ENCODE results near the gene ANP32A. TPM values are rescaled to one million over a fixed set of nuclear protein-coding genes. Genes with fewer than 3 reads are reported as not detected.
"Not testable (repeated sequence)": the region's sequence is repeated elsewhere in the genome, so short reads cannot be mapped to it uniquely, and the experiment has no call there.

The ANP32A gene
- total RNA-seq, 1 donor from 2014 or later: 222 TPM

- no peaks in the 10 kb centered on the region for H3K9me3 Mint-ChIP-seq
- no peaks in the 10 kb centered on the region for H3K4me1 Mint-ChIP-seq (ENCODE audit: unreplicated experiment)
- TF ChIP-seq, protein P1, sequence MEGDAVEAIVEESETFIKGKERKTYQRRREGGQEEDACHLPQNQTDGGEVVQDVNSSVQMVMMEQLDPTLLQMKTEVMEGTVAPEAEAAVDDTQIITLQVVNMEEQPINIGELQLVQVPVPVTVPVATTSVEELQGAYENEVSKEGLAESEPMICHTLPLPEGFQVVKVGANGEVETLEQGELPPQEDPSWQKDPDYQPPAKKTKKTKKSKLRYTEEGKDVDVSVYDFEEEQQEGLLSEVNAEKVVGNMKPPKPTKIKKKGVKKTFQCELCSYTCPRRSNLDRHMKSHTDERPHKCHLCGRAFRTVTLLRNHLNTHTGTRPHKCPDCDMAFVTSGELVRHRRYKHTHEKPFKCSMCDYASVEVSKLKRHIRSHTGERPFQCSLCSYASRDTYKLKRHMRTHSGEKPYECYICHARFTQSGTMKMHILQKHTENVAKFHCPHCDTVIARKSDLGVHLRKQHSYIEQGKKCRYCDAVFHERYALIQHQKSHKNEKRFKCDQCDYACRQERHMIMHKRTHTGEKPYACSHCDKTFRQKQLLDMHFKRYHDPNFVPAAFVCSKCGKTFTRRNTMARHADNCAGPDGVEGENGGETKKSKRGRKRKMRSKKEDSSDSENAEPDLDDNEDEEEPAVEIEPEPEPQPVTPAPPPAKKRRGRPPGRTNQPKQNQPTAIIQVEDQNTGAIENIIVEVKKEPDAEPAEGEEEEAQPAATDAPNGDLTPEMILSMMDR (conservative IDR thresholded peaks at IDR 0.05): no peak
- no peak overlapping the region for H3K27ac Mint-ChIP-seq
- peak; percentile 8 for DNase-seq (ENCODE audit: extremely low spot score, unreplicated experiment)
- H3K36me3 Mint-ChIP-seq: no peaks in the 10 kb centered on the region
- no peaks in the 10 kb centered on the region for H3K27me3 Mint-ChIP-seq
- no peak overlapping the region for H3K4me3 Mint-ChIP-seq
These were observed 54.9 kb downstream of the ANP32A start for GRCh38 chr15:68765602-68766368.

DNA sequence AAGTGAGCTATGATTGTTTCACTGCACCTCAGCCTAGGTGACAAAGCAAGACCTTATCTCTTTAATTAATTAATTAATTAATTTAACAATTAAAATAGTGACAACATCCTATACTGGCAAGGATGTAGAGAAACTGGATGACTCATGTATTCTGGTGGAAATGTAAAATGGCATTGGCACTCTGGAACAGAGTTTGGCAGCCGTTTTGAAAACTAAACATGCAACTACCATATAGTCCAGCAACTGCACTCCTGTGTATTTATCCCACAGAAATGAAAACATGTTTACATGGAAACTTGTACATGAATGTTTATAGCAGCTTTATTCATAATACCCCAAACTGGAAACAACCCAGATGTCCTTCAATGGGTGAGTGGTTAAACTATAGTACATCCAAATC is 56.6 kb downstream of the ANP32A start:
- Mint-ChIP-seq H3K27me3 (no peaks in the 10 kb centered on the region), H3K36me3 (no peaks in the 10 kb centered on the region), H3K27ac (no peak overlapping the region), H3K4me3 (no peak overlapping the region), H3K9me3 (no peaks in the 10 kb centered on the region), H3K4me1 (ENCODE audit: unreplicated experiment) (no peaks in the 10 kb centered on the region)
- peak; percentile 7 for DNase-seq (ENCODE audit: extremely low spot score, unreplicated experiment)
- TF ChIP-seq, protein P1 (conservative IDR thresholded peaks at IDR 0.05): no peak

DNA sequence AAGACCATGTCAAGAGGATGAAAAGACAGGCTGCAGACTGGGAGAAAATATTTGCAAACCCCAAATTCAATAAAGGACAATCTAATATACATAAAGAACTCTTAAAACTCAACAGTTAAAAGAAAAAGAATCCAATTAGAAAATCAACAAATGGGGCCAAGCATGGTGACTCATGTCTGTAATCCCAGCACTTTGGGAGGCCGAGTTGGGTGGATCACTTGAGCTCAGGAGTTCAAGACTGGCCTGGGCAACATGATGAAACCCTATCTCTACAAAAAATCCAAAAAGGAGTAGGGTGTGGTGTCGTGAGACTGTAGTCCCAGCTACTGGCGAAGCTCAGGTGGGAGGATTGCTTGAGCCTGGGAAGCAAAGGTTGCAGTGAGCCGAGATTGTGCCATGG is 57.6 kb downstream of the ANP32A start:
- Mint-ChIP-seq H3K4me3 (no peak overlapping the region), H3K27ac (no peak overlapping the region), H3K4me1 (ENCODE audit: unreplicated experiment) (no peaks in the 10 kb centered on the region), H3K9me3 (no peaks in the 10 kb centered on the region), H3K36me3 (no peaks in the 10 kb centered on the region), H3K27me3 (no peaks in the 10 kb centered on the region)
- DNase-seq (ENCODE audit: extremely low spot score, unreplicated experiment): peak; percentile 2
- TF ChIP-seq, protein P1 (conservative IDR thresholded peaks at IDR 0.05): no peak

DNA sequence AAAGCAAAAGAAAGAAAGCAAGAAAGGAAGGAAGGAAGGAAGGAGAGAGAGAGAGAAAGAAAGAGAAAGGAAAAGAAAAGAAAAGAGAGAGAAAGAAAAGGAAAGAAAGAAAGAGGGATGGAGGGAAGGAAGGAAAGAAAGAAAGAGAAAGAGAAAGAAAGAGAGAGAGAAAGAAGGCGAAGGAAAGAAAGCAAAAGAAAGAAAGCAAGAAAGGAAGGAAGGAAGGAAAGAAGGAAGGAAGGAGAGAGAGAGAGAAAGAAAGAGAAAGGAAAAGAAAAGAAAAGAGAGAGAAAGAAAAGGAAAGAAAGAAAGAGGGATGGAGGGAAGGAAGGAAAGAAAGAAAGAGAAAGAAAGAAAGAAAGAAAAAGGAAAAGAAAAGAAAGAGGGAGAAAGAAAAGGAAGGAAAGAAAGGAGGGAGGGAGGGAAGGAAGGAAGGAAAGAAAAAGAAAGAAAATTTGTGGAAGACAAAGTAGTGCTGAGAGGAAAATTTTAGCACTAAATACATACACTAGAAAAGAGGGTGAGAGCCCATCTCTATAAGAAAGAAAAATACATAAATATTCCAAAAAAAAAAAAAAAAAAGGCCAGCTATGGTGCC is 60.6 kb downstream of the ANP32A start:
- H3K4me3 Mint-ChIP-seq: not testable (repeated sequence)

DNA sequence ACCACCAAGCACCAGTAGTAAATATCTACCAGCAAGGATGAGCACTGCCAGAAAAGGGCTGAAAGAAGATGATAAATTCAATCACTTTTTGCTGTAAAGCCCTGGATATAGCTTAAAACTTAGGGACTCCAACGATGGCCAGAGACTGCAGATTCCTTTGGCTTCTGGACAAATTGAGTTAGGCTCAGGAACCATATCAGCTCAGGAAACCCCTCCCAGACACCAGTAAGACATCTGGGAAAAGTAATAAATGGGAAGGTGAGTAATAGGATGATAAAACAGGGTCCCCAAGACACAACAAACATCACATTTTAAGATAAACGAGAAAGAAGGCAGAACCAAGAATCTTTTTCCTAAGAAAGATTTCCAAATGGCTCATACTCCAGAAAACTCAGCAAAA is 65.0 kb downstream of the ANP32A start:
- H3K4me3 Mint-ChIP-seq: no peak overlapping the region
- H3K27ac Mint-ChIP-seq: no peak overlapping the region
- DNase-seq (ENCODE audit: extremely low spot score, unreplicated experiment): peak; percentile 3
- no peaks in the 10 kb centered on the region for H3K36me3 Mint-ChIP-seq
- no peaks in the 10 kb centered on the region for H3K9me3 Mint-ChIP-seq
- H3K27me3 Mint-ChIP-seq: peaks cover 2% of the 10 kb centered on the region
- no peaks in the 10 kb centered on the region for H3K4me1 Mint-ChIP-seq (ENCODE audit: unreplicated experiment)
- TF ChIP-seq, protein P1 (conservative IDR thresholded peaks at IDR 0.05): no peak

More for the DNA sequence above, 60.6 kb downstream of the ANP32A start:
- not testable (repeated sequence) for H3K36me3 Mint-ChIP-seq; H3K4me1 Mint-ChIP-seq (ENCODE audit: unreplicated experiment); DNase-seq (ENCODE audit: extremely low spot score, unreplicated experiment); H3K9me3 Mint-ChIP-seq; H3K27me3 Mint-ChIP-seq; H3K27ac Mint-ChIP-seq

DNA sequence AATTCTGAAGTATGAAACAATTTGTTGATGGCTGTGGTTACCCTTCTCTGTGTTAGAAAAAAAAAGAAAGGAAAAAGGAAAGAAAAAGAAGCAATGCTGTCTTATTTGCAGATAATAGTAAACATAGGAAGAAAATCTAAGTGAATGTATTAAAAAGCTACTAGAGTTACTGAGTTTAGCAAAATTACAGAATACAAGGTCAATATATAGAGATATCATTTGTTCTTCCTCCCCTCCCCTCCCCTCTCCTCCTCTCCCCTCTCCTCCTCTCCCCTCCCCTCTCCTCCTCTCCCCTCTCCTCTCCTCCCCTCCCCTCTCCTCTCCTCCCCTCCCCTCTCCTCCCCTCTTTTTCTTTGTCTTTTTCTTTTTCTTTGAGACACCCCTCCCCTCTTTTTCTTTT is 69.1 kb downstream of the ANP32A start:
- H3K4me1 Mint-ChIP-seq (ENCODE audit: unreplicated experiment): no peaks in the 10 kb centered on the region

More for the DNA sequence above, 69.1 kb downstream of the ANP32A start:
- TF ChIP-seq, protein P1 (conservative IDR thresholded peaks at IDR 0.05): no peak
- H3K9me3 Mint-ChIP-seq: no peaks in the 10 kb centered on the region
- no peak for DNase-seq (ENCODE audit: extremely low spot score, unreplicated experiment)
- no peaks in the 10 kb centered on the region for H3K36me3 Mint-ChIP-seq
- peaks cover 2% of the 10 kb centered on the region for H3K27me3 Mint-ChIP-seq
- no peak overlapping the region for H3K27ac Mint-ChIP-seq
- H3K4me3 Mint-ChIP-seq: no peak overlapping the region
